SK-N-MC (cell line): ENCODE measurements around the gene TBC1D22A.

Experiments
- EZH2 ChIP-seq: fragments of 200-600 bp; sonication (generic); IDR thresholded peaks from one replicate; pipeline ENCODE4 v1.6.1; 2017; ENCODE audit warnings: antibody characterized with exemption
- FOXP2 ChIP-seq: optimal IDR thresholded peaks from 2 replicates; pipeline ENCODE3; 2011; ENCODE audit warnings: mild to moderate bottlenecking, moderate library complexity; ENCODE audit not compliant: insufficient read depth; ENCODE audit errors: extremely low read length, control extremely low read depth
- POLR2AphosphoS5 ChIP-seq: IDR thresholded peaks from 2 replicates; pipeline ENCODE4 v1.6.1; 2012; ENCODE audit warnings: mild to moderate bottlenecking, low read depth, low read length, borderline replicate concordance

GRCh38 chr22:46896568-46897245, 134.3 kb downstream of the TBC1D22A start:
- no peak for TF ChIP-seq POLR2AphosphoS5
- no peak for TF ChIP-seq EZH2
- TF ChIP-seq FOXP2 = no peak
